Bone marrow (tissue), 2 donors: ENCODE results near the gene GSTM3.
"Not testable (repeated sequence)": the region's sequence is repeated elsewhere in the genome, so short reads cannot be mapped to it uniquely, and the experiment has no call there.

Source experiments
- DNase-seq, 2 donors: peaks; one replicate each; lab custom pipeline; 2025; lab: John Stamatoyannopoulos, UW

The GSTM3 gene

DNA sequence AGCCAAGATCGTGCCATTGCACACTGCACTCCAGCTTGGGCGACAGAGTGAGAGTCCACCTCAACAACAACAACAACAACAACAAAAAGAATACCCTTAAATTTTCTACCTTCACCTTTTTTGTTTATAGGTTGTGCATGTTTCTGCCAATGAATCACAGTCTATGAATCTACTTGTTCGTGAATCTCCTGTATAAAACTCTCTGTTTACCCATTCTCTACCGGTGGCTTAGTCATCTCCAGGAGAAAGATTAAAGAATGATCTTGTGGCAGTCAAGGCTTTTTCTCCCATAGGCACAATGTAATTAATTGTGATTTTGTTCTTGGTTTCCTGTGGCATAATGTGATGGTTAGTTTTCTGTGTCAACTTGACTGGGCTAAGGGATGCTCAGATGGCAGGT, 43.0 kb downstream of the GSTM3 start:
- not testable (repeated sequence) for DNase-seq

DNA sequence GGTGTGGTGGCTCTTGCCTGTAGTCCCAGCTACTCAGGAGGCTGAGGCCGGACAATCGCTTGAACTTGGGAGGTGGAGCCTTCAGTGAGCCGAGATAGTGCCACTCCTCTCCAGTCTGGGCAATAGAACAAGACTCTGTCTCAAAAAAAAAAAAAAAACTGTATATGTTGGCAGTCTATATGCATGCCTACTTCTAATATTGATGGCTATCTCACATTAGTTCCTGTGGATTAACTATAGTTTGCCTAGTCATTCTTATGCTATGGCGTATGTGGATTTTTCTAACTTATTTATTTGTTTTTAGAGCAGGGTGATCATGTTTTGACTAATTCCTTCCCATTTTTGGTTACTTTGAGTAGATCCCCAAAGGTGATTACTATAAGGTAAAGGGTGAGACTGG, 43.8 kb downstream of the GSTM3 start:
- no peak for DNase-seq

DNA sequence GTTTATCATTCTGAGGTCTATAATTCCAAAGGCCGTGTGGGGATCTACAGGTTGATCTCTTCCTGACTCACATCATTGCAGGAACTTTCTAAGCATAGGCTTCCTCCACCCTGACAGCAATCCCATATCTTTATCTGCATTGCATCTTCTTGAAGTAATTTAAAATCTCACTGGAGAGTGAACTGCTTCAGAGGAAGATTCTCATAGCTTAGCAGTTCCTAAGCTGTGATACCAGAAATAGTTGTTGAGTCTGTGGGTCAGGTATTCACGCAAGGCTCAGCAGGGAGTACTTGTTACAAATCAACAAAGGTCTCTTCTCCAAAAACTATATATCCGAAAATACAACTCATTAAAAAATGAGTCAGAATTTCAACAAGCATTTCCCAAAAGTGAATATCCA, 45.7 kb downstream of the GSTM3 start:
- DNase-seq, result not testable (repeated sequence)

DNA sequence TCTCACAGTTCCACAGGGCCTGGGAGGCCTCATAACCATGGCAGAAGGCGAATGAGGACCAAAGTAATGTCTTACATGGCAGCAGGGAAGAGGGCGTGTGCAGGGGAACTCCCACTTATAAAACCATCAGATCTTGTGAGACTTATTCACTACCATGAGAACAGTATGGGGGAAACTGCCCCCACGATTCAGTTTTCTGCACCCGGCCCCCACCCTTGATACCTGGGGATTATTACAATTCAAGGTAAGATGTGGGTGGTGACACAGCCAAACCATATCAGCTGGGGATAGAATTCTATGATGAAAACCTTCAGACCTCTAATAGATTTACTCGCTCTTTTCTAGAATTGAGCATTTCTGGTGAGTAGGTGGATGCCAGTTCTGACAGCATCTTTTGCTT, 46.4 kb downstream of the GSTM3 start:
- not testable (repeated sequence) for DNase-seq

DNA sequence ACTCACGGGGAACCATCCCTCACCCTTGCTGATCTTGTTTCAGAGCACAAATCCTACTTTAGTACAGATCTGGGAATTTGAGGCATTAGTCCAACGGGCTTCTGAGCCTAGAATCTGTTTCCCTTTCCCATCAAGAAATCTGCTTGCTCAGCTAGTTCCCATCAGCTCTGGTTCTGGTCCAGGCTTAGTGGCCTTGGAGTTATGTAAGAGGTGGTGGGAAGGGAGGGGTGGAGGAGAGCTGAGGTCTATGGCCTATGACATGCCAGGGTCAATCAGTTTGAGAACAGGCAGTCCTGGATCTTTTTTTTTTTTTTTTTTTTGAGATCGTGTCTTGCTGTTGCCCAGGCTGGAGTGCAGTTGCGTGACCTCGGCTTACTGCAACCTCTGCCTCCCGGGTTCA, 49.1 kb downstream of the GSTM3 start:
- no peak for DNase-seq

DNA sequence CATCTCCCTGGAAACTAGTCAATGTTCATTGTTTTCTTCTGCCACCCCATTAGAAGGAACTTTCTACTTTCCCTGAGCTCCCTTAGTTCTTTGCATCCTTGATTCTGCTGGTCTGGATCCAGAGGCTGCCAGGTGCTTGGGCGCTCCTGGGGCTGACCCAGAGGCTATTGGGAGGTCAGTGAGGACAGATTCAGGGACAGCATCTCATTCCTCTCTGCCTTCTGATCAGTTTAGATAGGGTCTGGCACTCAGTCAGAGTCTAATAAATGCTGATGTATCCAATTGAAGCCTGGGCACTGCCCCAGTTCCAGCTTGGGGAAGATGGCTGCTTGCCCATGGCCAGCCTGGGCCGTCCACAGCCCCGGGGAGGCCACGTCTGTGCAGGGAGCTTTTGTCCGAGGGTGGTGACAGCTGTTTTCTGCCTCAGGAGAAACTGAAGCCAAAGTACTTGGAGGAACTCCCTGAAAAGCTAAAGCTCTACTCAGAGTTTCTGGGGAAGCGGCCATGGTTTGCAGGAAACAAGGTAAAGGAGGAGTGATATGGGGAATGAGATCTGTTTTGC, 50.9 kb downstream of the GSTM3 start:
- no peak for DNase-seq

DNA sequence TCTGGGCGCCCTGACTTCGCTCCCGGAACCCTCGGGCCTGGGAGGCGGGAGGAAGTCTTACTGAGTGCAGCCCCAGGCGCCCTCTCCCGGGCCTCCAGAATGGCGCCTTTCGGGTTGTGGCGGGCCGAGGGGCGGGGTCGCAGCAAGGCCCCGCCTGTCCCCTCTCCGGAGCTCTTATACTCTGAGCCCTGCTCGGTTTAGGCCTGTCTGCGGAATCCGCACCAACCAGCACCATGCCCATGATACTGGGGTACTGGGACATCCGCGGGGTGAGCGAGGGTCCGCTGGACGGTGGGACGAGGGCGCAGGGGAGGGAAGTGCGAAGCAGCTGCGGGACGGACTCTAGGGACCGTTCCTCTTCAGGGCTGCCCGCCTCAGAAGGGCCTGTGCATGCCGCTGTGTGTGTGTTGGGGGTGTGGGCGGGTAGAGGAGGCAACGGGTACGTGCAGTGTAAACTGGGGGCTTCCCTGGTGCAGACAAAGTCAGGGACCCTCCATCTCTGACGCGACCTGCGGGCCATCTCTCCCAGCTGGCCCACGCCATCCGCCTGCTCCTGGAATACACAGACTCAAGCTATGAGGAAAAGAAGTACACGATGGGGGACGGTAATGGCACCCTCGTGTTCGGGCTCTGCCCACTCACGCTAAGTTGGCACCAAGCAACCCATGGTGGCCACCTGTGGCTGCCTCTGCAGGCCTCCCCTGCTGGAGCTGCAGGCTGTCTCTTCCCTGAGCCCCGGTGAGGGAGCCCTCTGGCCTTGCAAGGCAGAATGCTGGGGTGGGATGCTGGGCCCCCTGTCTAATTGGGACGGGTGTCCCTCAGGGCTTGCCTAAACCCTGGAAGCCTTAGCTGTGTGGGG, 53.0 kb downstream of the GSTM3 start, which contains the start of gene GSTM1:
GSTM1 (plus strand) TSS at position 177 of the 859 bp plus-strand sequence; CDS start at position 234, 57 bp downstream.
- no peak for DNase-seq

DNA sequence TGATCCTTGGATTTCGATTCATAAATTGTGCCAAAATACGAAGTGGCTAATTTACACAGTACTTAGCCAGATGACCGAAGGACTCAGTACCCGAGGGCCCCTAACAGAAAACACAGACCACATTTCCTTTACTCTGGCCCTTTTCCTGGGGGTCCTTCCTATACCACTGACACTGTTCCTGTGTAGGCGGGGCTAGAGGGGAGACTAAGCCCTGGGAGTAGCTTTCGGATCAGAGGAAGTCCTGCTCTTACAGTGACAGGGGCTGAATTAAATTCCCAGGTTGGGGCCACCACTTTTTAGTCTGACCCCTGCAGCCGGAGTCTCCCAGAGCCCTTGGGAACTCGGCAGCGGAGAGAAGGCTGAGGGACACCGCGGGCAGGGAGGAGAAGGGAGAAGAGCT, 53.7 kb downstream of the GSTM3 start:
- not testable (repeated sequence) for DNase-seq

DNA sequence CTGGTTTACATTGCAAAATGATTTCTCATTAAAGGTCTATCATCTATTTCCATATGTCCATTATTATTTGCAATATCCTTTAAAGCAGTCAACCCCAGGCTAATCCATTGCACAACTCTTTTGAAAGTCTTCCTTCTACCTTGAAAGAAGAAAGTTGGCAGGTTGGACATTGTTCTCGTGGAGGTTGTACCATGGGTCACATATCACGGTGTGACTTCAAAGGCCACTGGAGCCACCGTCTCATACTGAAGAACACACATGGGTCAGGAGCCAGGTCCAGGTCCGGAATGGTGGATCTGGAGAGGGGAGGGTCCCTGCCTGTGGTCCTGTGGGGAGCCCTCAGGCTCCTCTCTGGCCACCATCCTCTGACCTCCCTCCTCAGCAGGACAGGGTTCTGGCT, 54.9 kb downstream of the GSTM3 start:
- DNase-seq, result not testable (repeated sequence)

DNA sequence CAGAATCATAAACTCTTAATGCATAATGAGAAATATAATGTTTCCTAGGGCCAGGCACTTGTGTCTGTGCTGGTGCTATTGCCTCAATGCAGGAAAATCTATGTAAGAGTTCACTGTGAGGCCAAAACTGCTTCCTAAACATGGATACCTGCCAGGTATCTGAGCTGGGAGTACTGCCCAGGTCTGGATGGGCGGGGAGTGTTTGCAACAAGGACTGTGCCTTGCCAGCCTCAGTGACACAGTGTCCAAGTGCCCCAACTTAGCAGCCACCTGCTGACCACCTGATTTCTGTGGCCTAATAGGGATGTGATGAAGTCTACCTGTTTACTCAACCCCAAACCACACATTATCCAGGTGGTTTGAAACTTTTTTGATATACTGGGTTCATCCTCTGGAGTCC, 55.4 kb downstream of the GSTM3 start:
- DNase-seq, result not testable (repeated sequence)

DNA sequence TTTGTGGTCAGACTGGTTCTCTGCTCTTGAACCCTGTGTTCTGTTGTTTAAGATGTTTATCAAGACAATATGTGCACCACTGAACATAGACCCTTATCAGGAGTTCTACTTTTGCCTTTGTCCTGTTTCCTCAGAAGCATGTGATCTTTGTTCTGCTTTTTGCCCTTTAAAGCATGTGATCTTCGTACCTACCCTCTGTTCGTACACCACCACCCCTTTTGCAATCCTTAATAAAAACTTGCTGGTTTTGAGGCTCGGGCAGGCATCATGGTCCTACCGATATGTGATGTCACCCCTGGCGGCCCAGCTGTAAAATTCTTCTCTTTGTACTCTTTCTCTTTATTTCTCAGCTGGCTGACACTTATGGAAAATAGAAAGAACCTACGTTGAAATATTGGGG, 56.1 kb downstream of the GSTM3 start:
- not testable (repeated sequence) for DNase-seq
